Dermis microvascular lymphatic vessel endothelial cell (primary cell): ENCODE measurements around the gene MCCC1. TPM values are rescaled to one million over a fixed set of nuclear protein-coding genes. Genes with fewer than 3 reads are reported as not detected.

Experiments
- DNase-seq, 2 donors: peaks; one replicate each; pipeline versions ENCODE4 v3.0.0 to v3.0.0-alpha.2; 2010; ENCODE audit warnings: low read depth in 2 of 2
- total RNA-seq: library from RNA; depleted of rRNA; stranded (reverse); fragments of >200 nt; gene quantifications from 2 replicates; pipeline ENCODE4 v1.2.1, GENCODE V29; 2014

Gene MCCC1
- total RNA-seq, 1 donor from 2014 or later = 19.5 TPM

DNA sequence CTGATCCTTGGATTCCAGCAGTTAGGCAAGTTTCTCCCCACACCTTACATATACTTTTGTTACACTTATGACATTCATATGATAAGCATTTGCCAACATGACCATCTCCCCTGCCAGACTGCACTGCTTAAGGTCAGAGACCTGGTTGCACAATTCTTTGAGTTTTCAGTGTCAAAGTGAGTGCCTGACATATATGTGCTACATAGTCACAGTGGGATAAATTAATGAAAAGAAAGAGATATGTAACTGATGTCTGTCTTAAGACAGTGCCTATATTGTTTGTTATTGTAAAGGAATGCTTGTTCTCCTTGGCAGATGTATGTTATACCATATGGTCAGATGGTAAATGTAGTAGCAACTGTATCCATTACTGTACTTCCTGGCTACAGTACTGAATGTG lies 115.4 kb downstream of the MCCC1 start:
- DNase-seq = no peak

DNA sequence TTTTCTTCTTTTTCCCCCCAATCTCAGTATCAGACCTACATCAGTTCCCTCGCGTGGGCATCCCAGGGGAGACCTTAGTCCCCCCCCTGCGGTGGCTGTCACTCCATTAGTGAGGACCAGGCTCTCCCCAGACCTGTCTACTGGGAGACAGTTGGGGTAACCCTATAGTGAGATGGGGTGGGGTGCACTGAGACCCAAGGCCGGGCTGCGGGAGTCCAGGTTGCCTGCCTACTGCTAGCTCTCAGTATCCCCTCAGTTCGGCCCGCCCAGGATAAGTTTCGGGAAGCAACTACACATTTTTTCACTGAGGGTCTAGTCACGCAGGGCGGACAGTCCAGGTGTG lies 118.3 kb downstream of the MCCC1 start:
- DNase-seq = no peak

DNA sequence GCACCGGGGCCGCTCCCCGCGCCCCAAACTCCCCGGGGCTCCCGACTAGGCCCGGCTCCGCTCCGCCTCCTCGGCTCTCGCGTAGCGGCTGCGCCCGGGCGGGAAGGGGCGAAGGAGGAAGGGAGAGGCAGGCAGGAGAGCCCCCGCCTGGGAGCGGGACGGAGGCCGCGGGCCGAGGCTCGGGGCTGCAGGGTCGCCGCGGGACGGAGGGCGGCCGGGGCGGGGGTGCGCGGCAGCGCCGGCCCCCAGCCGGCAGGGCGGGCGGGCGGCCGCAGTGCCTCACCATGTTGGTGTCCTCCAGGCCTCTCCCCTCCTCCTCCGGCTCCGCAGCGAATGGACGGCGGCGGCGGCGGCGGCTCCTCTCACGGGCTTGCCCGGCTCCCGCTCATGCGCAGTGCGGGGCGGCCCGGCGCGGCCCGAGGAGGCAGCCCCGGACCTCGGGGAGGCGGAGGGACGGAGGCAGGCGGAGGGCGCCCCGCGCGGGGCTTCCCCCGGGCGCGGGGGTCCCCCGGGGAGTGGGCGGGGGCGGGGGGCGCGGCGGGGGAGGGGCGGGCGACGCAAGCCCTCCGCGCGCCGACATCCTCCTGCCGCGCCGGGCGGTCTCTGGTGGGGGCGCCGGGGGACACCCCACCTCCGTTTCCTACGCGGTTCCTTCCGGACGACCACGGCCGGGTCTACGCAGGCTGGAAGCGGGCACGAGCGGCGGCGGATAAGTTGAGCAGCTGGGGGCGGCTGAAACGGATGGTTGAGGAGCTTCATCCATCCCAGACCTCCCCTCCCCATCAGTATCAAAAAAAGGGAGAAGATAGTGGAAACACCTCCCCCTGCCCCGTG lies 118.9 kb downstream of the MCCC1 start, which contains the start of gene DCUN1D1:
TSS of gene DCUN1D1 (minus strand) at position 335 of the 834 bp plus-strand sequence. CDS start at position 286, 49 bp downstream.
- DNase-seq = peak; percentile 34 to 88

DNA sequence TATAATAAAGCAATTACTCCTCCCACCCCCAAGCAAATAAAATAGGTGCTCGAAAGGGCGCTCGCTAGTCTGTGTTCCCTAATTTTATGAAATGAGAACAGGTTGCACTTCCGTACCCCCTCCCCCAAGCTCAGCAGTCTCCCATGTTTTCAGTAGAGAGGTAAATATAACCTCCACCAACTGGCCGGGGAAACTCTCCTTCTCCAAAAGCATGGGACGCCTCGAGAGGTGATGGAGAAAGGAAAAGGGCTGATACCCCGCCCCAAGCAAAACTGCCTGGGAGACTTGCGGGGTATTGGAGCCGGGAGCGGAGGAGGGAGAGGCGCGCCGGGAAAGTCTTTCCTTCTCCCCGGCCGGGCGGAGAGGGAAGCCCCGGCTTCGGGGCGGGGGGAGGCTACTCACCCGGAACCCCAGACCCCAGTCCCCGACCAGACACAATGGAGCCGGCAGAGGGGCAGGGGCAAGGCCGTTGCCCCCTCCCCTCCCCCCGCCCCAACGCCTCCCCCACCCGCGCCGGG lies 119.6 kb downstream of the MCCC1 start:
- DNase-seq = peak in 1 of 2 donors; percentile 30

DNA sequence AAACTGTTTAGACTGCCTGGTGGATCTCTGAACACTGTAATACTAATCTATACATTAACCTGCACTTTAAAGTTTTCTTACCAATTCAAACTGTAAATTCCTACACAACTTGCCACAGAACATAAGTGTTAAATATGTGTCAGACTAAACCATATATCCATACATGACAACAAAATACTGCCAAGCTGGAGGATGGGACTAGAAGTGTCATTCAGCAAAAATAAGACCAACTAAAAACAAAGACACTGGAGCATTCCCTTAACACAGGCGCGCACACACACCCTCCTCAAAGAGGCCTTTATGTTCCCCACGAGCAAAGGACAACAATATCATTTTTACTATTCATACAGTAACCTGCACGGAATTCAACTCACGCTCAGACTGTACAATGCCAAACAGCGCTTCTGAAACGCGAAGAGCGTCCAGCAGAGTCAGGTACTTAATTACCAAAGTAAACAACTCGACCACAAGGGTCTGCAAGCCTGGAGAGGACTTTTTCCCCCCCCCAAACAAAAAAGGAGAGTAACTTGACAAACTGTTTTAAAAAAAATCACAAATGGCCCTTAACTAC lies 120.1 kb downstream of the MCCC1 start:
- DNase-seq = peak in 1 of 2 donors; percentile 15

DNA sequence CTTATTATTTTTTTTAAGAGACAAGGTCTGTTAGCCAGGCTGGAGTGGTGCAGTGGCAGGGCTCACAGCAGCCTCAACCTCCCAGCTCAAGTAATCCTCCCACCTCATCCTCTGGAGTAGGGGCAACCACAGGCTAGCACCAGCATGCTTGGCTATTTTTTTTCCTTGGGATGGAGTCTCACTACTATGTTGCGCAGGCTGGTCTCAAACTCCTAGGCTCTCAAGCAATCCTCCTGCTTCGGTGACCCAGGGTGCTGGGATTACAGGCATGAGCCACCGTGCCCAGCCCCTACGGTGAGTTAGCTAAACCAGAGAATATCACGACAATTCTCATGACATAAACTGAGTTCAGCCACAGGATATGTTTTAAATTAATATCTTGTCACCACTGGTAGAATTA lies 120.9 kb downstream of the MCCC1 start:
- no peak for DNase-seq

DNA sequence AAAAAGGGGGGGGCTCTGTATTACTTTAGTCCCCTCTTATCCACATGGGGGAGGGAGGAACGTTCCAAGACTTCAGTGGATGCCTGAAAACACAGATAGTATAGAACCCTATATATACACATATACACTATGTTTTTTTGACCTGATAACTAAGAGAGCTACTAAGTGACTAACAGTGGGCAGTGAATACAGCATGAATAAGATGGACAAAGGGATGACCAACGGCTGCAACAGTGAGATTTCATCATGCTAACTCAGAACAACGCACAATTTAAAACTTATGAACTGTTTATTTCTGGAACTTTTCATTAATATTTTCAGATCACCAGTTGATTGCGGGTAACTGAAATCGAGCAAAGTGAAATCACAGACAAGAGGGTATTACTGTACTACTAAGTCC lies 126.2 kb downstream of the MCCC1 start:
- no peak for DNase-seq

DNA sequence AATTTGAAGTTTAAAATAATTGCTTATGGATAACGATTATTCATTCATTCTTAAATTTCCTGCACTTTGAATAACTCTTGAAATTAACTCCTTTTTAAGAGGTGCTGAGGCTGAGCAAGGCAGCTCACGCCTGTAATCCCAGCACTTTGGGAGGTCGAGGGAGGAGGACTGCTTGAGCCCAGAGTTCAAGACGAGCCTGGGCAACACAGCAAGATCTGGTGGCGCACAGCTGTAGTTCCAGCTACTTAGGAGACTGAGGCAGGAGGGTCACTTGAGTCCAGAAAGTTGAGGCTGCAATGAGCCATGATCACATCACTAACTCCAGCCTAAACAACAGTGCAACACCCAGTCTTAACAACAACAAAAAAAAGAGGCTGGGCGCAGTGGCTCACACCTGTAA lies 126.9 kb downstream of the MCCC1 start:
- no peak for DNase-seq

DNA sequence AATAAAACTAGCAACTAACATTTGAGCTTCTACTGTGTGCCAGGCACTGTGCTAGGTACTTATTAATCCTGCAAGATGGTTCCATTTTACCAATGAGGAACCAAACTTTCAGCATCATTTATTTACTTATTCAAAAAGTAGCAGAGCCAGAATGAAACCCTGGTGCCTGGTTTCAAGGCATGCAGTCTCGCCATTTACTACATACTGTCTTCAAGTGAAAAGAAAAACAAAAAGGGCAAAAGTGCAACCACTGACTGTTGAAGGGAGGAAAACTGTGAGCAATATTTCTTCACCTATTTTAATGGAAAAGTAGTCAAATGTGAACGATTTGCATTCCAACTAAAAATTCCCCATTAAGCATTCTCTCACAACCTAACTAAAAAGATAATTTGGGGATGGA lies 127.7 kb downstream of the MCCC1 start:
- DNase-seq = no peak

DNA sequence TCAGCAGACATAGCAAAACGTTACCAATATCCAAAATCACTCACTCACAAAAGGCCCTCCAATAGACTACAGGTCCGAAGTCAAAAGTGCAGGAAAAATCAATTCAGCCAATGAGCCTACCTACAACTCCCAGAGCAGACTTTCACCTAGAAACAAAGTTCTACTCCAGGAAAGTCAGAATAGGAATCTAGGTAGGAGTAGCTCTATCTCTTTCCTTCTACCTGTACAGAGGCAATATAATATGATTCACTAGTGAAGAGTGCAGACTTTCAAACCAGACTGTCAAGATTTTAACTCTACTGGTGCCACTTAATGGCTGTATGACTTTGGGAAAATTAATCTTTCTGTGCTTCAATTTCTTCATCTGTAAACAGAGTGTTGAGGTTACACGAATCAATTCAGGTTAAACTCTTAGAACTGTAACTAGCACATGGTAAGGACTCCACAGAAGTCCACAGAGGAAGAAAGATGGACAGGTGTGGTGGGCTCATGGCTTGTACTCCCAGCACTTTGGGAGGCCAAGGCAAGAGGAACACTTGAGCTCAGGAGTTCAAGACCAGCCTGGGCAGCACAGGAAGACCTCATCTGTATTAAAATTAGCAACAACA lies 128.4 kb downstream of the MCCC1 start:
- DNase-seq = no peak

DNA sequence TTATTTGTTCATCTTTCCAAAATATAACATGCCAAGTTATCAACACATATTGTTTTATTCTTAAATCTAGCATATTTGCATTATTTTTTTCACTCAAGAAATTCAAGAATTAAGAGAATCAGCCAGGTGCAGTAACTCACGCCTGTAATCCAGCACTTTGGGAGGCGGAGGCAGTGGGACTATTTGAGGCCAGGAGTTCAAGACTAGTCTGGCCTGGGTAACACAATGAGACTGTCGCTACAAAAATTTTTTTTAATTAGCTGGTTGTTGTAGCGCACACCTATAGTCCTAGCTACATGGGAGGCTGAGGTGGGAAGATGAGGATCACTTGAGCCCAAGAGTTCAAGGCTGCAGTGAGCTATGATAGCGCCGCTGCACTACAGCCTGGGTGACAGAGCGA lies 129.4 kb downstream of the MCCC1 start:
- no peak for DNase-seq

DNA sequence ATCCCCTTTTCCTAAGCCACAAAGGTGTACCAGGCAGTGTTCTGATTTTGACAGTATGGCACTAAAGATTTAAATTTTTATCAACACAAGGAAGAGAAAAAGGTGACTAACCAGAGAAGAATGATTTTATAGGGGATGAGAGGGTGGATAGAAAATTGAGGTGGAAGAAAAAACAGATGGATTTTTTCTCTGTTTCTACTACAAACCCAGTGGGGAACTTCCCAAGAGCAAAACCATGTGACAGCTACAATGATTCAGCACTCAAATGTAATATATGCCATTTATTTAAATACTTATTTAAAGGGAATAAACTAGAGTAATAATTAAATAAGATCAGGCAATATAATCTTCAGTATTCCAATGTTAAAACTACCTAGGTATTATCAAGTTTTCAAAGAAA lies 130.0 kb downstream of the MCCC1 start:
- DNase-seq = peak; percentile 12 to 29

DNA sequence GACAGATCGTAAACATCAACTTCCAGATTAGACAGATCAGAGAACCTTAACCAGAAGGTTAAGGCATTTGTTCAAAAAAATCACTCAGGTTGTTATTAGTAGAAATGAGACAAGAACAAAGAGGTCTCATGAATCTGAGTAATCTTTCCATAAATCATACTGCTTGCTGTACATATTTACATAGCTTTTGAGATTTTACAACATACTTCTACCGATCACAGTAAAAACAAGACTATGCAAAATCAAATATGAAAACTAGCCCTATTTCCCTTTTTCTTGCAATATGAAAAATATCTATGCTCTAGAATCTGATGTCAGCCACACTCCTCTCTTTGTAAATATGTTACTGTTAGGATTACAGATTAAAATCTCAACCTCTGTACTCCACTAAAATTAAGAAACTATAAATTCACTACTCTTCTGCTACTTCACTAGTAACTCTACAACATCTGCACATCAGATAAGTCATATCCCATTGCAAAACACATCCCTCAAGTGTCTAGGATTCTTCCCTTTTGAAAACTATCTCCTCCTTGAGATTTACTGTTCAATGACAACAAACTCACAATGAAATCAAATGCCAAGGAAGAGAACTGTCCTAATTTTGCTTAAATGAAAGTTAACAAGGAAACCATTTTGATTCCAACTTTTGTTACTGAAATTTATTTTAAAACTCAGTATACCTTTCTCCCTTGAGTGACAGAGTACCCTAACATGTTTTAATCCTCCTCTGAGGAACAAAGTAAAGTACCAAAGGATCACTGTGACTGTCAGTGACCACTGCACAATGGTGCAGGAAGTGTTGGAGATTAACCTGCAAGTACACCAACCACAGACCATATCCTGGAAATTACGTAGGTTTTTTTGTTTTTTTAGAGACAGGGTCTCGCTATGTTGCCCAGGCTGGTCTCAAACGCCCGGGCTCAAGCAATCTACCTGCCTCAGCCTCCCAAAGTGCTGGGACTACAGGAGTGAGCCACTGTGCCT lies 131.8 kb downstream of the MCCC1 start:
- no peak for DNase-seq

DNA sequence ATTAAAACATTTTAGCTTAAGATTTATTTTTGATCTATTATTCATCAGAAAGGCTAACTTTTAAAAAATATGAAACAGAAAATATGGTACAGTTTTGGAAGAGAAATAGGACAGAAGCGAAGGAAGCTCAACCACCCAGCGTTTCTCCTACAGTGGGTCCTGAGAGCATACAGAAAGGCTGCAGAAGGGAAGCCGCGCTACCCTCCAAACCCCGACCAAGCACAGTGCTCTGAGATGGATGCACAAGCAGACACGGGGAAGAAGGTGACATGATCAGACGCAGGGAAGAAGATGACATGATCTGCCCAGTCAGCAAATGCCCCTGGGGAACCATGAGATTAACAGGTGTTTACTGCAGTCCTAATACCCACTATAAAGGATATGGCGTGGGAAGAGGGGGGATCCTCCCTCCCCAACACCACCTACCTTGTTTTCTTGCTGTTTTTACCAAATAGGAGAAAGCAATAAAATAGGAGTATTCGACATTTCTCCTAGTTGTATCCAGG lies 133.4 kb downstream of the MCCC1 start:
- DNase-seq = no peak

Other genes with a start within 250 kb of the MCCC1 start
- gene DCUN1D1, start 119.0 kb downstream of the MCCC1 start, total RNA-seq = 19.8 and 20.9 TPM in 2 replicates
- gene LAMP3, start 63.2 kb upstream of the MCCC1 start, total RNA-seq = 15.7 and 28.7 TPM in 2 replicates
- 25.2 and 36.5 TPM in 2 replicates for gene B3GNT5, start 153.8 kb upstream of the MCCC1 start, total RNA-seq